Nasal cavity respiratory epithelium epithelial cell of viscerocranial mucosa (primary cell): ENCODE data around the gene LYPD8. TPM values are rescaled to one million over a fixed set of nuclear protein-coding genes. Genes with fewer than 3 reads are reported as not detected.

ENCODE experiments used
- total RNA-seq: library from RNA; depleted of rRNA; stranded (reverse); fragments of >200 nt; gene quantifications from 2 replicates; pipeline ENCODE4 v1.2.3, GENCODE V29; 2014

LYPD8 gene, protein sequence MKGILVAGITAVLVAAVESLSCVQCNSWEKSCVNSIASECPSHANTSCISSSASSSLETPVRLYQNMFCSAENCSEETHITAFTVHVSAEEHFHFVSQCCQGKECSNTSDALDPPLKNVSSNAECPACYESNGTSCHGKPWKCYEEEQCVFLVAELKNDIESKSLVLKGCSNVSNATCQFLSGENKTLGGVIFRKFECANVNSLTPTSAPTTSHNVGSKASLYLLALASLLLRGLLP
- not detected in 2 replicates for total RNA-seq

DNA sequence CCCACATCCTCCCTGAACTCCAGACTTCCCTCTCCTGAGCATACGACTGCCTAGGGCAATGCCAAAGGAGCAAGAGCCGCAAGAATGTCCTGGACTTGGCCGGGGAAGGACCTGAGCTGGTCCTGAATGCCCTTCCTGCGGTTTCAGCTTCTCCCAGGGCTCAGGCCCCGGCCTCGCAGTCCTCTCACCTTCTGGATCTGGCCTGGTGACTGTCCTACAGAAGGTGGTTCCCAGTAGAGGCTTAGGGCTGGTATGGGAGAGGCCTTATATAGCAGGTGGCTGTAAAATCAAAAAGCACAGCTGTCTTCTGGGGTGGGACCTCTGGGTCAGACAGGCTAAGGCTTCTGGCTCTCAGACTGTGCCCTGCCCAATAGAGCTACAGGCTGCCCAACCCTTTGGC is at the start of gene LYPD8:
Gene LYPD8 (minus strand): TSS at position 243 of the 400 bp plus-strand sequence. CDS start 4,678 bp downstream, outside the sequence.

DNA sequence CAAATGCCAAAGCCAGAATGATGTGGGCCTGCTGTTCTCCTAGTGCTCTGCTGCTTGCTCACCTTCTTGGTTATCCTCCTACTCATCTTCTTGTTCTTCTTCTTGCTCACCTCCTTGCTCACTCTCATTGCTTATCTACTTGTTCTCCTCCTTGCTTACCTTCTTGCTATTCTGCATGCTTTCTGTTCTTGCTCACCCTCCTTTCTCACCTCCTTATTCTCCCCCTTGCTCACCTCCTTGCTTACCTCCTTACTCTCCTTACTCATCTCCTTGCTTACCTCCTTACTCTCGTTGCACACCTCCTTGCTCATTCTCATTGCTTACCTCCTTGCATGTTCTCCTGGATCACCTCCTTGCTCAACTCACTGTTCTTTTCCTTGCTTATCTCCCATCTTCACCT is 52.8 kb downstream of the LYPD8 start, which contains the start of gene OR14I1:
Gene OR14I1 (minus strand): TSS at position 53 of the 400 bp plus-strand sequence.

Other genes with a start within 250 kb of the LYPD8 start
- not detected in 2 replicates for gene OR2G6, start 247.7 kb downstream of the LYPD8 start, total RNA-seq
- gene OR2T29, start 193.0 kb downstream of the LYPD8 start, total RNA-seq, result not detected in 2 replicates
- not detected in 2 replicates for gene OR2T34, start 181.0 kb downstream of the LYPD8 start, total RNA-seq
- gene OR2T10, start 158.1 kb downstream of the LYPD8 start, total RNA-seq, result not detected in 2 replicates
- gene OR2T11, start 120.7 kb downstream of the LYPD8 start, total RNA-seq, result not detected in 2 replicates
- gene OR2T35, start 110.5 kb downstream of the LYPD8 start, total RNA-seq, result not detected in 2 replicates
- gene OR2T27, start 100.2 kb downstream of the LYPD8 start, total RNA-seq, result not detected in 2 replicates
- gene OR14I1, start 53.0 kb downstream of the LYPD8 start, total RNA-seq, result not detected in 2 replicates
- gene SH3BP5L, start 70.2 kb upstream of the LYPD8 start, total RNA-seq, result 20.2 and 27.3 TPM in 2 replicates
- 24.4 and 27.3 TPM in 2 replicates for gene ZNF672, start 82.5 kb upstream of the LYPD8 start, total RNA-seq
- 13.0 and 21.4 TPM in 2 replicates for gene ZNF692, start 103.3 kb upstream of the LYPD8 start, total RNA-seq
- 10.3 and 11.1 TPM in 2 replicates for gene PGBD2, start 150.5 kb upstream of the LYPD8 start, total RNA-seq